Measurements from ENCODE around the gene PHACTR1. TPM values are rescaled to one million over a fixed set of nuclear protein-coding genes. Genes with fewer than 3 reads are reported as not detected.

PHACTR1 gene
- total RNA-seq, 2 experiments from 2014 or later, result 1.3 to 2.3 TPM

GRCh38 chr6:12937971-12938370 lies 221.4 kb downstream of the PHACTR1 start:
- Histone ChIP-seq H3K9me3 (ENCODE audit: control insufficient read depth in 1 of 2, insufficient read depth in 1 of 2, low read length in 2 of 2) (no peaks in the 10 kb centered on the region), H3K27me3 (ENCODE audit: control insufficient read depth in 1 of 2, insufficient read depth in 2 of 2, low read length in 2 of 2) (no peaks in the 10 kb centered on the region), H3K36me3 (ENCODE audit: insufficient read depth, low read length) (no peaks in the 10 kb centered on the region), H3K4me3 (ENCODE audit: low read length) (no peak overlapping the region), H3K4me1 (ENCODE audit: insufficient read depth, low read length) (no peaks in the 10 kb centered on the region), H3K27ac (ENCODE audit: low read depth in 1 of 2, low read length in 2 of 2) (no peak overlapping the region)
- no peak overlapping the region for H3K27ac Mint-ChIP-seq
- CTCF ChIA-PET, result no interaction called here
- H3K27me3 Mint-ChIP-seq, result peaks cover 3% of the 10 kb centered on the region
- ATAC-seq (ENCODE audit: poor library complexity) (no peak), DNase-seq (no peak)
- POLR2A ChIA-PET, result no interaction called here
- TF ChIP-seq CTCF (IDR thresholded peaks at IDR 0.05), result no peak
- no peaks in the 10 kb centered on the region for H3K36me3 Mint-ChIP-seq (ENCODE audit: low read depth)
- no peaks in the 10 kb centered on the region for H3K9me3 Mint-ChIP-seq
- H3K4me1 Mint-ChIP-seq (ENCODE audit: low read depth), result peaks cover 7% of the 10 kb centered on the region
- H3K4me3 Mint-ChIP-seq, result no peak overlapping the region
- intact Hi-C loops (cut with DNase I, micrococcal nuclease), result no loop called here

- ATAC-seq (ENCODE audit: poor library complexity) (no peak), DNase-seq (no peak)
- Histone ChIP-seq H3K27ac (ENCODE audit: low read depth in 1 of 2, low read length in 2 of 2) (no peak overlapping the region), H3K36me3 (ENCODE audit: insufficient read depth, low read length) (no peaks in the 10 kb centered on the region), H3K9me3 (ENCODE audit: control insufficient read depth in 1 of 2, insufficient read depth in 1 of 2, low read length in 2 of 2) (no peaks in the 10 kb centered on the region), H3K4me1 (ENCODE audit: insufficient read depth, low read length) (no peaks in the 10 kb centered on the region), H3K4me3 (ENCODE audit: low read length) (no peak overlapping the region), H3K27me3 (ENCODE audit: control insufficient read depth in 1 of 2, insufficient read depth in 2 of 2, low read length in 2 of 2) (no peaks in the 10 kb centered on the region)
- H3K4me1 Mint-ChIP-seq (ENCODE audit: low read depth), result peaks cover 7% of the 10 kb centered on the region
- H3K27me3 Mint-ChIP-seq, result no peaks in the 10 kb centered on the region
- no peak overlapping the region for H3K27ac Mint-ChIP-seq
- no peak overlapping the region for H3K4me3 Mint-ChIP-seq
- H3K36me3 Mint-ChIP-seq (ENCODE audit: low read depth), result no peaks in the 10 kb centered on the region
- intact Hi-C loops (cut with DNase I, micrococcal nuclease), result no loop called here
- CTCF ChIA-PET, result no interaction called here
- POLR2A ChIA-PET, result no interaction called here
- no peak for TF ChIP-seq CTCF (IDR thresholded peaks at IDR 0.05)
- H3K9me3 Mint-ChIP-seq, result no peaks in the 10 kb centered on the region
Observed at GRCh38 chr6:12939314-12939713, 222.7 kb downstream of the PHACTR1 start.

- Mint-ChIP-seq H3K9me3 (no peaks in the 10 kb centered on the region), H3K36me3 (ENCODE audit: low read depth) (no peaks in the 10 kb centered on the region), H3K4me1 (ENCODE audit: low read depth) (peaks cover 7% of the 10 kb centered on the region), H3K27me3 (peaks cover 11% of the 10 kb centered on the region), H3K4me3 (no peak overlapping the region), H3K27ac (no peak overlapping the region)
- Histone ChIP-seq H3K27me3 (ENCODE audit: control insufficient read depth in 1 of 2, insufficient read depth in 2 of 2, low read length in 2 of 2) (no peaks in the 10 kb centered on the region), H3K4me1 (ENCODE audit: insufficient read depth, low read length) (no peaks in the 10 kb centered on the region), H3K9me3 (ENCODE audit: control insufficient read depth in 1 of 2, insufficient read depth in 1 of 2, low read length in 2 of 2) (no peaks in the 10 kb centered on the region), H3K36me3 (ENCODE audit: insufficient read depth, low read length) (no peaks in the 10 kb centered on the region), H3K4me3 (ENCODE audit: low read length) (no peak overlapping the region), H3K27ac (ENCODE audit: low read depth in 1 of 2, low read length in 2 of 2) (no peak overlapping the region)
- no peak for TF ChIP-seq CTCF (IDR thresholded peaks at IDR 0.05)
- ChIA-PET POLR2A (no interaction called here), CTCF (no interaction called here)
- no peak for DNase-seq
- intact Hi-C loops (cut with DNase I, micrococcal nuclease), result no loop called here
- ATAC-seq (ENCODE audit: poor library complexity), result no peak
Observed at GRCh38 chr6:12941422-12941821, 224.9 kb downstream of the PHACTR1 start.

All from CD4-positive, alpha-beta T cell (primary cell).